Pons (tissue), 1 donor: Measurements from ENCODE around the gene SAP30L.

ENCODE experiments used
- DNase-seq: peaks from one replicate; pipeline ENCODE4 v3.0.0-alpha.2; 2016; ENCODE audit warnings: low spot score

The SAP30L gene

DNA sequence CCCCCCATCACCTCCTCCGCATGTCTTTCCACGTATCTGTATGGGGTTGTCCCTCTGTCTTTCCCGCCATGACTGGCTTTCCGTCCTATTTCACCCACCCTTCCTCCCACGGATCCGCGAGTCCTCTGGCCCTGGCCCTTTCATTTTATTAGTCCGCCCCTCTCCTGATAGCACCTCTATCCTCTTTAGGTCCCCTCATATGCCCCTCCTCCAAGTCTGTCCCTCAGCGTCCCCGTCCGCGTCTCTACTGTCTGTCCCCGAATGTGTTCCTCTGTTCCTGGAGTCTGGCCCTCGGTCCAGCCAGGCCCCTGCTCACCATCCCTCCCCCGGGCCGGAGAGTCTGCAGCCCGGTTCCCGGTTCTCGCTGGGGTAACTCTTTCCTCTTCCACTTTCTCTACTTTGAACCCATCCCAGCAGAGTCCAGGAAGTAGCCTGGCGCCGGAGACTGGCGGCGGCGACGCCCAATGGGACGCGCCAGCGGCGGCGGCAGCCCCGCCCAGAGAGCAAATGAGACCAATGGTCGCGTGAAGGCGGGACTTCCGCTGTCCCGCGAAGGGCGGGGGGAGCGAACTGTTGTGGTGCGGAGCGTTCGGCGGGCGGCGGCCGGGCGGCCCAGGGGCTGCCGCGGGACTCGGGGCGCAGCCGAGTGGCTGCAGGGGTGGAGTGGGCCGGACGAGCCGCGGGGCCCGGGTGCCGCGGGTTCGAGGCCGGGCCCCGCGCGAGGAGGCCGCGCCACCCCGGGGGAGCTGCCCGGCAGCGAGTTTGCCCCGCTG is at the start of gene SAP30L:
SAP30L (plus strand) TSS at position 576 of the 773 bp plus-strand sequence. CDS start 608 bp downstream, outside the sequence.
- DNase-seq, result peak; percentile 97

- DNase-seq, result no peak
Observed at GRCh38 chr5:154396128-154396527, 49.7 kb upstream of the SAP30L start.

- no peak for DNase-seq
Observed at GRCh38 chr5:154397652-154398406, 48.0 kb upstream of the SAP30L start.

- DNase-seq, result no peak
Observed at GRCh38 chr5:154400678-154401077, 45.1 kb upstream of the SAP30L start.

DNA sequence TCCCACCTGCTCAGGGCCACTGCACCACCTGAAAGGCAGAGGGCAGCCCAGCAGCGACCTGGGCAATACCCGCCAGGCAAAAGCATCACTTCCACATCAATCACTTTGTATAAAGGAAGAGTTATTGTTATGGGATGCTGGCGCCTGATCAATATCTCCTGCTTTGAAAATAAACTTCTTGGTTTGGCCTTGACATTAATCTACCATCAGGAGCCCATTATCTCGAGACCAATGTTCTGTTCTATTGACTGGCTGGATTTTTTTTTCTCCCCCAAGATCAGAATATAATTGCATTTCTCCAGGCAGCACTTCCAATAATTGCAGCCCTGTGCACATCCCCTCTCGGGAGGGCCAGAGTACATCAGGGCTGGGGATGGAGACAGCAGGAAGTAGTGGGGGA is 44.4 kb upstream of the SAP30L start:
- no peak for DNase-seq

- no peak for DNase-seq
Observed at GRCh38 chr5:154401931-154402330, 43.9 kb upstream of the SAP30L start.

GRCh38 chr5:154402611-154403010 is 43.2 kb upstream of the SAP30L start:
- DNase-seq, result no peak

DNA sequence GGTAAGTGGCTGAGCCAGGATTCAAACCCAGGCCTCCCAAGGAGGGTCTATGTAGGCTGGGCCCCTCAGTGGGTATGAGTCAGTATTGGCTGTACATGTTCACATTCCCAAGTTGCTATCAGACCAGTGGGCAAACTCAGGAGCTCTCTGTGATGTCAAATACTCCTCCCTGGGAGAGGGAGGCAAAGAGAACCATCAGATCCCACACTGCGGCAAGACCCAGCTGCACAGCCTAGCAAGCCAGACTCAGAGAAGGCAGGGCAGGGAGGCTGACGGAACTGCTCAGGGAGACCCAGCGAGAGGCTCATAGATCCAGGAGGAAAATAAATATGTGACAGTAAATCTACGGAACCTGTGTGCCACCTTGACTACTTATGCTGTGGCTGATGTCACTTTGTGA is 42.6 kb upstream of the SAP30L start:
- DNase-seq, result no peak

GRCh38 chr5:154403776-154404387 is 41.9 kb upstream of the SAP30L start:
- no peak for DNase-seq

DNA sequence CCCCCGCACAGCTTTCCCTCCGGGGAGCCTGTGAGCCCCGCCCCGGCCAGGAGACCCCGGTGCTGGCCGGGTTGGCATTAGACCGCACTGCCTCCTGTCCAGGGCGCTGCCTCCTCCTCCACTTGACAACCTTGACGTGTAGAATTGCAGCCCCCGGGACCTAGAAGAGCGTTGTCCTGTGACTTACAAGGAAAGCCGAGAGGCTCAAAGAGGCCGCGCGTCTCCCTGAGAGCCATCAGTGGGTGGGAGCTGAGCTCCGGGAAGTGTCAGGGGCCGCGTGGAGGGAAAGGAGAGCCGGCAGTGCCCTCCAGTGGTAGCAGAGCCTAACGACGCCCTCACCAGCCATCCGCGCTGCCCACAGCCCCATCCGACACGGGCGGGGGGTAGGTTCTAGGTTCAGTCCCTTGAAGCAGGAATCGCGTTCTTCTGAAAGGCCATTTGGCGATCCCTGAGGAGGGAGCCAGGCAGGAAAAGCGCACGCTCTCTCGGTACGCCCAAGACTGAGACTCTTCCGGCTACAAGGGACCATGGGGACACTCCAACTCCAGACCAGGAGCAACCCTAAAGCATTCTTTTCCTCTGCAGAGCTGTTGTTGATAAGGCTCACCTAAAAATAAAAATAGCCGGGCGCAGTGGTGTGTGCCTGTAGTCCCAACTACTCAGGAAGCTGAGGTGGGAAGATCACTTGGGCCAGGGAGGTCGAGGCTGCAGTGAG is 40.6 kb upstream of the SAP30L start:
- DNase-seq, result peak; percentile 58

- DNase-seq, result no peak
Observed at GRCh38 chr5:154406231-154406630, 39.6 kb upstream of the SAP30L start.

- no peak for DNase-seq
Observed at GRCh38 chr5:154406826-154407225, 39.0 kb upstream of the SAP30L start.

GRCh38 chr5:154408811-154409210 is 37.0 kb upstream of the SAP30L start:
- DNase-seq, result no peak

GRCh38 chr5:154409230-154409840 is 36.5 kb upstream of the SAP30L start:
- DNase-seq, result no peak

DNA sequence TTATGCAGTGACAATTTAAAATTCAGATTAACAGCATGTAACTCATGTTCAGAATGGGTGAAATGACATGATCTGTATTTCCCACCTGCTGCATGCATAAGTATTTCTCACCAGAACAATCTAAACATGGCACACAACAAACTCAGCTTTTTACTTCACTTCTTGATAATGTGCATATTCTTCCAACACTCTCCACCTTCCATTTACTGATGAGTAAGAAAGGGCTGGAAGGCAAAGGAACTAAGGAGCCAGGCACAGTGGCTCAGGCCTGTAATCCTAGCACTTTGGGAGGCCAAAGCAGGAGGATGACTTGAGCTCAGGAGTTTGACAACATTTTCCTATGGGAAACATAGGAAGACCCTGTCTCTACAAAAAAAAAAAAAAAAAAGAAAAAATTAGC is 35.8 kb upstream of the SAP30L start:
- DNase-seq, result no peak

GRCh38 chr5:154410786-154411185 is 35.0 kb upstream of the SAP30L start:
- no peak for DNase-seq

- DNase-seq, result no peak
Observed at GRCh38 chr5:154411338-154411737, 34.5 kb upstream of the SAP30L start.

GRCh38 chr5:154412316-154412715 is 33.5 kb upstream of the SAP30L start:
- DNase-seq, result no peak

- no peak for DNase-seq
Observed at GRCh38 chr5:154412925-154413324, 32.9 kb upstream of the SAP30L start.

- DNase-seq, result no peak
Observed at GRCh38 chr5:154415114-154415513, 30.7 kb upstream of the SAP30L start.

DNA sequence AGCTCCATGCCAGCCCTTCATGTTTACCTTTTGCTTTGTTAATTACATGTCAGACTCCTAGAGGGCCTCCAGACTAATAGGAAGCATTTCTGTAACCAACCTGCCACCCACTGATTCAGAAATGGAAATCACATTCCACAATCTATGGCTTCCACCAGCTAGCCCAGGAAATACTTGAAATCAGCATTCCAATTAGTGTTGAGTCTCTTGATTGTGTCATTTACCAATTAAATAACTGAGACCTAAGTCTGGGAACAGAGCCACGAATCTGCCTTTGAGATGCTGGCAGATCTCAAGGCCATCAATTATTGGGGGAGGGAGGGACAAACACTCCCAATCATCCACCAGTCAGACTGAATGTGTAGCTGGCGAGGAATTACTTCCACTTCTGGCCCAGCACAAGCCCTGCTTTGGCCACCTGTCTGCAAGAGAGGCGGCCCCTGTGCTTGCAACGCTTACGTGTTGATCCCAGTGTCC is 27.4 kb upstream of the SAP30L start:
- DNase-seq, result no peak

DNA sequence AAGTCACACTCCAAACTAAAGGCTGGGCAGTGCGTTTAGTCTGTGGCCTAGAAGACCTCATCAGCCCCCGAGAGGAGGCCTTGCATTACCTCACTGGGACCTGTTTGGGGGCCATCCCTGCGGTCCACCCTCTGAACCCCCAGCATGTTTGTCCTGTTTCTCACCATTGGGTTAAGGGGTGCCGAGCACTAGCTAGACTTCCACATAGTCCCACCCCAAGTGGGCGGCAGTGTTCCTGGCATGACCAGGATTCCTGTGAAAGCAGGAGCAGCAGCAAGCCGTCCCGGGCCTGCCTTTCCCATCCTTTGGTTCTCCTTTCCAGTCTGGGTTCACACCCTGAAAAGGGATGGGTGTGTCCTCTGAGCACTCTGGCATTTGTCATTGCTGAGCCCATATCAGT is 26.6 kb upstream of the SAP30L start:
- DNase-seq, result no peak
